H1 (cell line): ENCODE measurements around the gene RPTOR. TPM values are rescaled to one million over a fixed set of nuclear protein-coding genes. Genes with fewer than 3 reads are reported as not detected.

Experiments used
- ASH2L ChIP-seq: fragments of 200-600, 300-600 bp; sonication (generic); IDR thresholded peaks from one replicate; pipeline ENCODE4 v1.7.1; 2017; ENCODE audit warnings: low read length
- CHD2 ChIP-seq: IDR thresholded peaks from 2 replicates; pipeline ENCODE4 v1.6.1; 2012; ENCODE audit warnings: low read length, improper control_type of control experiment
- CTBP2 ChIP-seq: IDR thresholded peaks from 2 replicates; pipeline ENCODE4 v1.7.0; 2011; ENCODE audit warnings: borderline replicate concordance, mild to moderate bottlenecking, moderate library complexity, mixed read lengths, low read length; ENCODE audit not compliant: insufficient read depth, insufficient read length
- EP300 ChIP-seq, 2 experiments: IDR thresholded peaks; 1 replicate in 1 of 2; 2 replicates in 1 of 2; pipeline ENCODE4 v1.6.1; 2011 to 2012; ENCODE audit warnings: low read depth in 2 of 2, low read length in 2 of 2, mild to moderate bottlenecking in 2 of 2, borderline replicate concordance in 1 of 2, inconsistent platforms in 1 of 2, moderate library complexity in 1 of 2
- EZH2 ChIP-seq: fragments of 200-600 bp; sonication (generic); IDR thresholded peaks from 2 replicates; pipeline ENCODE4 v1.7.1; 2012; ENCODE audit warnings: low read depth, mild to moderate bottlenecking, moderate library complexity, low read length, inconsistent platforms; ENCODE audit not compliant: severe bottlenecking
- FOSL1 ChIP-seq: IDR thresholded peaks from 2 replicates; pipeline ENCODE4 v1.6.1; 2011; ENCODE audit warnings: mild to moderate bottlenecking, low read depth, low read length, moderate library complexity; ENCODE audit not compliant: insufficient read depth
- GABPA ChIP-seq: IDR thresholded peaks from 2 replicates; pipeline ENCODE4 v1.6.1; 2011; ENCODE audit warnings: mild to moderate bottlenecking, low read length, moderate library complexity, borderline replicate concordance; ENCODE audit not compliant: insufficient read depth
- JUND ChIP-seq: IDR thresholded peaks from 2 replicates; pipeline ENCODE4 v1.6.1; 2011; ENCODE audit warnings: mild to moderate bottlenecking, improper control_type of control experiment, low read length
- KDM5A ChIP-seq: fragments of 200-600 bp; IDR thresholded peaks from 2 replicates; pipeline ENCODE4 v1.7.1; 2012; ENCODE audit warnings: mild to moderate bottlenecking, low read length, inconsistent platforms, mixed read lengths
- NANOG ChIP-seq: IDR thresholded peaks from 2 replicates; pipeline ENCODE4 v1.6.1; 2011; ENCODE audit warnings: low read length, low read depth, mild to moderate bottlenecking, inconsistent platforms; ENCODE audit not compliant: insufficient read depth, poor library complexity, severe bottlenecking
- POU5F1 ChIP-seq: IDR thresholded peaks from 2 replicates; pipeline ENCODE4 v1.6.1; 2011; ENCODE audit warnings: low read depth, mild to moderate bottlenecking, low read length, moderate library complexity
- SAP30 ChIP-seq: fragments of 300-600 bp; sonication (generic); IDR thresholded peaks from 2 replicates; pipeline ENCODE4 v1.7.1; 2012; ENCODE audit warnings: low read length, moderate library complexity, mild to moderate bottlenecking, inconsistent platforms; ENCODE audit not compliant: insufficient read depth, insufficient replicate concordance
- SIN3A ChIP-seq, 2 experiments: IDR thresholded peaks in 1 of 2; conservative IDR thresholded peaks in 1 of 2; 2 replicates each; pipeline ENCODE4 v1.6.1; 2011 to 2012; ENCODE audit warnings: low read length in 2 of 2, improper control_type of control experiment in 1 of 2, low read depth in 1 of 2, mild to moderate bottlenecking in 1 of 2
- SIX5 ChIP-seq: IDR thresholded peaks from 2 replicates; pipeline ENCODE4 v1.6.1; 2011; ENCODE audit warnings: mild to moderate bottlenecking, low read depth, low read length
- SP1 ChIP-seq: IDR thresholded peaks from 2 replicates; pipeline ENCODE4 v1.6.1; 2011; ENCODE audit warnings: low read depth, low read length
- SP2 ChIP-seq: IDR thresholded peaks from 2 replicates; pipeline ENCODE4 v1.6.1; 2012; ENCODE audit warnings: mild to moderate bottlenecking, low read length, inconsistent platforms
- TAF1 ChIP-seq: IDR thresholded peaks from 2 replicates; pipeline ENCODE4 v1.6.1; 2011; ENCODE audit warnings: mild to moderate bottlenecking, low read depth, low read length
- TEAD4 ChIP-seq: IDR thresholded peaks from 2 replicates; pipeline ENCODE4 v1.6.1; 2012; ENCODE audit warnings: low read depth, low read length, inconsistent platforms, mixed read lengths
- polyA plus RNA-seq, 7 experiments: library from polyadenylated mRNA; depleted of rRNA in 3 of 7; stranded (reverse) in 5 of 7; unstranded in 2 of 7; fragments of >200 nt in 5 of 7; fragments of 200-250 nt in 2 of 7; gene quantifications; 1 replicate in 5 of 7; 2 replicates in 1 of 7; 4 replicates in 1 of 7; pipeline versions ENCODE4 v1.2.1 to v1.2.3, GENCODE V29; 2011 to 2013; ENCODE audit warnings: missing spikeins in 2 of 7, mixed read lengths in 2 of 7
- total RNA-seq: library from RNA; stranded (reverse); fragmentation: NEBNext Ultra II Directional; extraction: Animal tissue kit (Norgen Biotek cat#: 25700); gene quantifications from 2 replicates; pipeline ENCODE4 v1.2.1, GENCODE V29; 2021
- TF ChIP-seq, protein P1 (sequence below): IDR thresholded peaks from 2 replicates; pipeline ENCODE4 v1.6.1; 2011; ENCODE audit warnings: low read length, improper control_type of control experiment
- TF ChIP-seq, protein P2 (sequence below), 3 experiments: IDR thresholded peaks; 1 replicate in 2 of 3; 2 replicates in 1 of 3; pipeline versions ENCODE4 v1.5.1 to v1.6.1; 2011; ENCODE audit warnings: low read length in 3 of 3, mild to moderate bottlenecking in 3 of 3, inconsistent platforms in 2 of 3, low read depth in 1 of 3, moderate library complexity in 1 of 3; ENCODE audit not compliant: insufficient read depth in 1 of 3; ENCODE audit errors: control extremely low read depth in 1 of 3

RPTOR gene
- total and polyA plus RNA-seq, 2 of the 8 experiments (the other 6 are each of a cell fraction or from before 2014, with no cell fraction given), result 6.9 to 28.7 TPM

DNA sequence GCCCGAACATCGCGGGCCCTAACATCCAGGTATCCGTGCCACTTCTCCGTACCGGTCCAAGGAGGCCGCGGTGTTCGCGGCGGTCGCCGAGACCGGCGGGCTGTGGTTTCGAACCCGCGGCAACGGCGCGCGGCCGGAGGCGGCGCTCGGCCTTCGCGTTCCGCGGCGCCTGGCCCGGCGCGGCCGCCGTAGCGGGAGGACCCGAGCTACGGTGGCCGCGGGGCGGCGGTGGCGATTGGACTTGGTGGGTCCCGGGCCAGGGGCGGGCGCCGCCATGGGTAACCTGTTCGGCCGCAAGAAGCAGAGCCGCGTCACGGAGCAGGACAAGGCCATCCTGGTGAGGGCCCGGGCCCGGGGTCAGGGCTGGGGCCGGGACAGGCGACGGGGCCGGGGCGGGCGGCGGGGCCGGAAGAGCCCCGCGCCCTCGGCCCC is 447.0 kb downstream of the RPTOR start, which contains the start of gene CHMP6 (continued):
- TF ChIP-seq GABPA (peak; percentile 62; the same call in 1 of the 2 replicates), SP2 (no peak), NANOG (no peak), CHD2 (no peak), SIN3A (conservative IDR thresholded peaks at IDR 0.05 in 1 of 2, IDR thresholded peaks at IDR 0.05 in 1 of 2; ENCODE audit: low read depth in 1 of 2, low read length in 2 of 2) (peak in 1 of 2 experiments; percentile 76; a peak in 2 of 4 replicates), SIX5 (no peak), TEAD4 (no peak), FOSL1 (no peak), KDM5A (no peak), SP1 (no peak), POU5F1 (no peak), EP300 (IDR thresholded peaks at IDR 0.05; ENCODE audit: borderline replicate concordance in 1 of 2, low read depth in 2 of 2, low read length in 2 of 2) (no peak), ASH2L (no peak), EZH2 (no peak), TAF1 (0 out of 2 replicates have a peak, but pooled peaks have one; percentile 21), JUND (no peak), CTBP2 (no peak), SAP30 (no peak)
- TF ChIP-seq, protein P1, sequence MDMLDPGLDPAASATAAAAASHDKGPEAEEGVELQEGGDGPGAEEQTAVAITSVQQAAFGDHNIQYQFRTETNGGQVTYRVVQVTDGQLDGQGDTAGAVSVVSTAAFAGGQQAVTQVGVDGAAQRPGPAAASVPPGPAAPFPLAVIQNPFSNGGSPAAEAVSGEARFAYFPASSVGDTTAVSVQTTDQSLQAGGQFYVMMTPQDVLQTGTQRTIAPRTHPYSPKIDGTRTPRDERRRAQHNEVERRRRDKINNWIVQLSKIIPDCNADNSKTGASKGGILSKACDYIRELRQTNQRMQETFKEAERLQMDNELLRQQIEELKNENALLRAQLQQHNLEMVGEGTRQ, result no peak
- TF ChIP-seq, protein P2, sequence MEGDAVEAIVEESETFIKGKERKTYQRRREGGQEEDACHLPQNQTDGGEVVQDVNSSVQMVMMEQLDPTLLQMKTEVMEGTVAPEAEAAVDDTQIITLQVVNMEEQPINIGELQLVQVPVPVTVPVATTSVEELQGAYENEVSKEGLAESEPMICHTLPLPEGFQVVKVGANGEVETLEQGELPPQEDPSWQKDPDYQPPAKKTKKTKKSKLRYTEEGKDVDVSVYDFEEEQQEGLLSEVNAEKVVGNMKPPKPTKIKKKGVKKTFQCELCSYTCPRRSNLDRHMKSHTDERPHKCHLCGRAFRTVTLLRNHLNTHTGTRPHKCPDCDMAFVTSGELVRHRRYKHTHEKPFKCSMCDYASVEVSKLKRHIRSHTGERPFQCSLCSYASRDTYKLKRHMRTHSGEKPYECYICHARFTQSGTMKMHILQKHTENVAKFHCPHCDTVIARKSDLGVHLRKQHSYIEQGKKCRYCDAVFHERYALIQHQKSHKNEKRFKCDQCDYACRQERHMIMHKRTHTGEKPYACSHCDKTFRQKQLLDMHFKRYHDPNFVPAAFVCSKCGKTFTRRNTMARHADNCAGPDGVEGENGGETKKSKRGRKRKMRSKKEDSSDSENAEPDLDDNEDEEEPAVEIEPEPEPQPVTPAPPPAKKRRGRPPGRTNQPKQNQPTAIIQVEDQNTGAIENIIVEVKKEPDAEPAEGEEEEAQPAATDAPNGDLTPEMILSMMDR (IDR thresholded peaks at IDR 0.05; ENCODE audit: control extremely low read depth in 1 of 3, insufficient read depth in 1 of 3, low read depth in 1 of 3, low read length in 3 of 3), result peak; percentile 6 to 44 (median 14); a peak in 3 of 4 replicates
